Stimulated activated CD4-positive, alpha-beta T cell treated with anti-CD3 and anti-CD28 coated beads, Interleukin-1b, Interleukin-23, amount 100 ng/mL, for 24 hours (primary cell): Measurements from ENCODE around the gene DHRS3.

Experiments used
- DNase-seq, 4 experiments: peaks; one replicate each; pipeline ENCODE4 v3.0.0-alpha.2; 2020; ENCODE audit warnings: low read depth in 4 of 4, low spot score in 1 of 4

The DHRS3 gene

DNA sequence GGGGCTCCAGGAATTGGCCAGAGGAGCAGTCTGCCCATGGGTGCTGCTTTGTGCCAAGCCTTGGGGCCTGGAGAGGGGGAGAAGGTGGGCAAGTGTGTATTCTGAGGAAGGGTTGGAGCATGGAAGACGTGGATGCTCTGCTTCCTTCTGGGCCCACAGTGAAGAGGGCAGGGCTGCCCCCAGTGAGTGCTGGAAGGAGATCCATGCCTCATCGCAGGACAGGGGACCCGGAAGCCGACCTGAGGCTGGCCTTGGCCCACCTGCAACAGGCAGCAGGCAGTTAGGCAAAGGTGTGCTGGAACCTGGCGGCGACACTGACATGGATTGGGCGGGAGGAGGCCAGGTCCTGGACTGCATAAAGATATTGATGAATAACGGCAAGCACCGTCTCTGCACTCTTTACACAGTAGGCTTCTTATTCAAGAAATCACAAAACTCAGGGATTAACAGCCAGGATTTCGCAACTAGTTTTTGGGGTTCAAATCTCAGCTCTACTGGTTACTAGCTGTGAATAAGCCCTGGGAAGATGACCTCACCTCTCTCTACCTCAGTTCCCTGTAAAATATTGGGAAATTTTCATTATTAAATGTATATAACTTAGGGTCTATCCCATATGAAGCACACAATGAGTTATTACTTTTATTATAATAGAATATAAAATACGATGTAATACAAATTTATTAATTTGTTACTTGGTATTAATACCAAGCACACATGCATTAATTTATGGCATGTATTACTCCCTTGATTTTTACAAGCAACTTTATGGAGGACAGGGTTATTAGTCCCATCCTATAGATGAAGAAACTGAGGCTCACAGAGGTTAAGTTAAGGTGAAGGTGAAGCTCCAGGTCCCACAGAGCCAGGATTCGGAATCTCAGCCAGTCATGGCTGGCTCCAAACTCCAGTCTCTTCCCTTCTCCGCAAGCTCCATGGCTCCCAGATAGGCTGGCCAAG lies 62.3 kb downstream of the DHRS3 start:
- DNase-seq: no peak

DNA sequence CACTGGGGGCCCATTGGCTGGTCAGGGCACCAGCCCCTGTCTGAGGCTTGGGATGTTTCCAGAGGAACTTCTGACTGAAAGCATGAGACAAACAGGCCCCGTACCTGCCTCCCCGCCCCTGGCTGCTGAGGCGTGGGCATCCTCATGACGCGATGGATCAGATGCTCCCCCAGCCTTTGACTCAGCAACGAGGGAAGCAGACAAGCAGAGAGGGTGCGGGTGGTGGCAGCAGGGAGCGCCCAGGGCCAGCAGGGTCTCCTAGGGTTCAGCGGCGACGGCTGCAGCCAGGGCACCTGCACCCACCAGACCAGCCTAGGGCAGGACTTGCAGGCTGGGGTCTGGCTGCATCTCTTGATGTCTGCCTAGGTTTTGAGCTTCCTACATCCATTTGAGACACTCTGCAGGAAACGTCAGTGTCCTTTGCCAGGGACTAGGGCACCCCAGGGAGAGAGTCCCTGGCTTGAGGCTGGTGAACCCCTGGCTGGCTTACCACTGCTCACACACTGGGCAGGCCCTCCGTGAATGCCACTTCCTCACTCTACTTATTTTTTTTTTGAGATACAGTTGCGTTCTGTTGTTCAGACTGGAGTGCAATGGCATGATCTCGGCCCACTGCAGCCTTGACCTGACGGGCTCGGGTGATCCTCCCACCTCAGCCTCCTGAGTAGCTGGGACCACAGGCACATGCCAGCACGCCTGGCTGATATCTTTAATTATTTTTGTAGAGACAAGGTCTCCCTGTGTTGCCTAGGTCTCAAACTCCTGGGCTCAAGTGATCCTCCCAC lies 63.3 kb downstream of the DHRS3 start:
- no peak for DNase-seq

DNA sequence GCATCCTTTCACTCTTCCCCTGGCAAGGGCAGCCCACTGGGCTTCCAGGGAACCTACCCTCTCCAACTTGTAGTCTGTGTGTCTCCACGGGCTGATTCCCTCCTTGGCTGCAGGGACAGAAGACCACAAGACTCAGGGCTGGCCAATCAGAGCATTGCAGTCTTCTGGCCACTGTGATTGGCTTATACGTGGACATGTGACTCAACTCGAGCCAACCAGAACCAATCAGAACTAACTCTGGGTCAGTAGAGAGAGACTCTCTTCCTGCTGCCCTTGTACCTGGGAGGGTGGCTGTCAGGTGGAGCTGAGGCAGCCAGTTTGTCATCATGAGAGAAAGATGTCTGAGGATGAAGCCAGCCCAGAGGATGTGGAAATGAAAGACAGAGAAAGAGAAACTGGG lies 64.0 kb downstream of the DHRS3 start:
- no peak for DNase-seq

DNA sequence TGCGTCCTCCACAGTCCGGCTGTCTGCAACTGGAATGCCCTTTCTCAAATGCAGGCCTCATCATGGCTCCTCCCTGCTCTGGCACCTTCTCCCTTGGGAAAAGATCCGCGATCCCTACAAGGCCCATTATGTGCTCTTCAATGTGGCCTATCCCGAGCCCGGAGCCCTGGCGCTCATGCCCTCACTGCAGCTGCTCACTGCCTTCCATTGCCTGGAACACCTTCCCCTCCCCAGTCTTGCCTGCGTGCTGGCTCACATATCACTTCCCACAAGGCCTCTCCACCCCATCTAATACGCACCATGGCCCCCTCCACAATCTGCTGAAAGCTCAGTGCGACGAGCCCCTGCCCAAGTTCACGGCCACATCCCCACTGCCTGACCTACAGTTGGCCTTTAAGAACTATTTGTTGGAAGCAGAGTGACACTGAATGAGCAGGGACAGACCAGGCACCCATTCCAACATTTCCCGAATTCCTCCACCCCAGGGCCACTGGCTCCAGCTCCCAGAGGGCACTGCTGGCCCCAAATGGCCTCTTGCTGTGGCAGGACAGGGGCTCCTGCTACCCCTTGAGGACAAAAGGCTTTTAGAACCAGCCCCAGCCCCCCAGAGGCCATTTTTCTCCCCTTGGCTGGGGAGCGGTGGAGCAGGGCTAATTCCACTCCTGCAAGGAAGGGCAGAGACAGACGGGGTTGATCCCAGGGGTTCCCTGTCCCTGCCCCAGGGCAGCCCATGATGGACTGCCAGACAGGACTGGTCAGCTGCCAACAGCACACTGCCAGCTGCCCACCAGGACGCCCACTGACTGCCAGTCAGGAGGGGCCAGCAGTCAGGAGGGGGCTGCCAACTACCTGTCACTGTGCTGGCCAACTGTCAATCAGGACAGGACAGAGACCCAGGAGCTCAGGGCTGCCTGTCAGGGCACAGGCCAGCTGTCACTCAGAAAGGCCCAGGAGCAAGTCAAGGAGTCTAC lies 64.8 kb downstream of the DHRS3 start:
- DNase-seq: no peak

DNA sequence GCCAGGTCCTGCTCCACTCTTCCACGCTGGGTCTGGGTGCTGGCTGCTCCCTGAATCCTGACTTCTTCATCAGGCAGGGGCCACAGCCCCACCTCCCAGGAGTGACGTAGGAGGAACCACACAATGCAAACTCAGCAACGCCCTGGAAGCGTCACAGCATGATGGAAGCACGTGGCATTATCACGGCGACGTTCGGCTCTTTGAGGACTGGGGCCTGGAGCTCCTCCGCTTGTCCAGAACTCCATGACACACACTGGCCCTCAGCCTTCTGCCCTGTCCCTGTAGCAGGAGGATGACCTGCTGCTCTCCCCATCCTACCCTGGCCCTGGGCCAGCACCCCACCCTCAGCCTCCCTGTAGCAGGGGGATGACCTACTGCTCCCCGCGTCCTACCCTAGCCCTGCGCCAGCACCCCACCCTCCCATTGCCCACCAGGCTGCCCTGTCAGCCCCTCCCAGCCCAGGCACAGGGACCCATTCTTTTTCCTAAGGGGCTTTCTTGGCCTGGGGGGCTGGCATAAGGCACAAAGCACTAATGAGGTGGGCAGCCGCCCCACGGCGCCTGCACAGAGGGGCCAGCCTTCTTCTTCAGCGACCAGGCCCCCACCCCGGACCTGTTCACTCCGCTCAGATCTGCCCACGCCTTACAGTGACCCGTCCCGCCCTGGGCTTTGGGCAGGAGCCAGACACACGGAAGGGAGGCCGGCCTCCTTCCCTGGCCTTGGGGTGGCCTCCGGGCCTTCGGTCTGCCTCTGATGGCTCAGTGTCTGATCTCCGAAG lies 65.7 kb downstream of the DHRS3 start:
- no peak for DNase-seq

DNA sequence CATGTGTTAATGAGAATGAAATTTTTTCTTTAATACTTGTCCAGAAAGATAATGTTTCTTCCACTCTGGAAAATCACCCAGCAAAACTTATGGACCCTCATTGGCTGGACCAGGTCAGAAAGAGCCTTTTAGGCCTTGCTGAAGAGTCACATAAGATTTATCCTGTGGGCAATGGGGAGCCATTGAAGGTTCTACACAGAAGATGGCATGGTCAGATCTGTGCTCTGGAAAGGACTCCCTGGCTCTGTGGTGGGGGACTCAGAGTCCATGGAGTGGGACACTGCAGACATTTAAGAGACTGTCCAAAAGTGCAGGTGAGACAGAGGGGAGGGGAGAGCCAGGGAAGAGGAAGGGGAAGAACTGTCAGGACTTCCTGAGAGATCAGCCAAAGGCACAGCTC lies 66.4 kb downstream of the DHRS3 start:
- no peak for DNase-seq

DNA sequence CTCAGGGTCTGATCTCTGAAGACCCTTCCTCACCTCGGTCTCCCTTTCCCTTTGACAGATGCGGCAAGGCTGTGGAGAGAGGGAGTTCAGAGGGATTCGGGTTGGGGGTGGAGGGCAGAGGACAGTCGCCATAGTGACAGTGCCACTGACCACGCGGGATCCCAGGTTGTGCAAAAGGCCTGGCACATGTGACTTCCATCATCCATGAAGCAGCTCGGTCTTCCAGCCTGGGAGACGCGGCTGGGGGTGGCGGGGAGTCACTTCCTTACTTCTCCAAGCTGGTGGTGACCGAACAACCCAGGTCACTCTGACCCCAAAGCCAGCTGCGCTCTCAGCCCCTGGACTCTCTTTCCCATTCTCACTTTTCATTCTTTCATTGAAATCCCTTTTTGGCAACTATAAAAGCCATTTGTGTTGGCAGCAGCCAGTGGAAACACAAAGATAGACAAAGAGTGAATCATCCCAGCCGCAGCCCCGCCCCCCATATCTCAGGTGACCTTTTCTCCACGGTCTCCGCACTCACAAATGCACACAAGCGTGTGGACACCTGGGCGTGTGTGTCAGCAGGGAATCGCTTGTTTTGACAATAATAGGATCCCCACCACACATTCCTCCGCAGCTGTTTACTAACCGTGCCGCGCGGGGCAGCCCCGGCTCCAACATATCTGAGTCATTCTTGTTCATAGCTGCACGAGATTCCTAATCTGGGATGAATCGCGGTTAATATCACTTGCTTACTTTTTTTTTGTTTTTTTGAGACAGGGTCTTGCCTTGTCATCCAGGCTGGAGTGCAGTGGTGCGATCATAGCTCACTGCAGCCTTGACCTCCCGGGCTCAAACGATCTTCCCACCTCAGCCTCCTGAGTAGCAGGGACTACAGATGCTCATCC lies 68.3 kb downstream of the DHRS3 start:
- peak in 1 of 4 experiments; percentile 15 for DNase-seq

DNA sequence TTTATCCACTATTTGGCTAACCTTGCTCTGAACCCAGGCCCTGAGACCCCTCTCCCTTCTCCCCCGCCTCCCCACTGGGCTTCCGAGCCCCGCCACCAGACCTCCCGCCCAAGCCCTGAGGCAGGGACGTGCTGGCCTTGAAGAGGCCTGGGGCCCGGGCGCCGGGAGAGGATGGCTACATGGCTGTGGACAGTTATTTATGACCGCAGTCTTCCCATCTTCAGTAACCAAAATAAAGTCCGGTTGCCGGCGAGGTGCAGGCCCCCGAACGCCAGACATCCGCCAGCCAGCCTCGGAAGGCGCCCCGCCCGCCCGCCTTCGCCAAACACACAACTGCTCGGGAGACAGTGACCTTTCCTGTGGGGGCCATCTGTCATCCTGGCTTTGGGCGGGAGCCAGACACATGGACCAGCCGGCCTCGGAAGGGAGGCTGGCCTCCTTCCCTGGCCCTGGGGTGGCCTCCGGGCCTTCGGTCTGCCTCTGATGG lies 69.0 kb downstream of the DHRS3 start:
- no peak for DNase-seq

DNA sequence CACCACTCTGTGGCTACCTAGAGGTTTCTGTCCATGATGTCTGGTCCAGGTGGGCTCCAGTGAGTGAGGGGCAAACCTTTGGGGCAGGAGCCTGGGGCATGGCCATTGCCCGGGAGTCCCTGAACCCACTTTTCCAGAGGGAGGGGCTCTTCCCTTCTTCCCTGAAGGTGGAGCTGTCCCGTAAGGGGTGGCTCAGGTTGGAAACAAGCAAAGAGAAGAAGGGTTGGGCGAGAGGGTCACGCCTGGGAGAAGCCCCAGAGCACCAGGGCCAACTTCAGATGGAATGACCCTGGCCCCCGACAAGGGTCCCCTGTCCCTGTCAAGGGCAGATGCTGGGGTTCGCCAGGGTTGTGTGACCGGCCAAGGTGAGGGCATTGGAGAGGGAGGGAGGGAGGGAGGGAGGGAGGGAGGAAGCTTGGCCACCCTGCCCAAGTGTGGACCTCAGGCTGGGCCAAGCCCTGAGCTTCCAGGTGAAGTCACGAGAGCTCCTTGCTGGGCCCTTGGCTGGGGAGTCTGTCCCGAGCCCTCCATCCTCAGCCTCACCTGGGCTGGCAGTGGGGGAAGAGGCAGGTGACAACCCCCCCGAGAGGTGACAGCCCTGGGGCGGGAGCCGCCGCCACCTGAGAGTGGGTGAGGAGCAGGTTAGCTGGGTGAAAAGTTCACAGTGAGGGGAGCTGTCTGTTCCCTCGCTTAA lies 69.6 kb downstream of the DHRS3 start:
- DNase-seq: no peak

DNA sequence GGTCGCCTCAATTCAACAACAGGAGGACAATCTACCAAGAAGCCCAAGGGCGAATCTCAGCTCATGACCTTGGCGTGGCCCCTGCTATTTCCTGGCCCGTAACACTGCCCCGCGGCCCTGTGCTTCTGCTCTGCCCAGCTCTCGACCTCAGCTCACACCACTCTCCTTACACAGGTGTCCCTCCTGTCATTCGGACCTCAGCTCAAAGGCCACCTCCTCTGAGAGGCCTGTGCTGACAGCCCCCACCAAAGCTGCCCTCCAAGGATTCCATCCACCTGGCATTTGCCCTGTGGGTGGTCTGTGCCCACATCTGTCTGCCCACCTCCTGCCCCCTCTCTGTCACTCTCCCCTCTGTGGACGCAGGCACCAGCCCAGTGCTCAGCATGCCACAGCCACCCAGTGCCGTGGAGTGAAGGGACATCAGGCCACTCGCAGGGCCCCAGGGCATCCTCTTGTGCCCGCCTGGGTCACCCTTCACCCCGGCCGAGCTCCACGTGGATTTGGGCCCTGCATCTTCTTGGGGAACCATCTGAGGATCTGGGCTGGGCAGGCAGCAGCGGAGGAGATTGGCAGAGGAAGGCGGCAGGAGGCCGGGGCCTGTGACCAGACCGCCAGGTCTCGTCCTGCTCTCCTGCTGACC lies 70.3 kb downstream of the DHRS3 start:
- no peak for DNase-seq

DNA sequence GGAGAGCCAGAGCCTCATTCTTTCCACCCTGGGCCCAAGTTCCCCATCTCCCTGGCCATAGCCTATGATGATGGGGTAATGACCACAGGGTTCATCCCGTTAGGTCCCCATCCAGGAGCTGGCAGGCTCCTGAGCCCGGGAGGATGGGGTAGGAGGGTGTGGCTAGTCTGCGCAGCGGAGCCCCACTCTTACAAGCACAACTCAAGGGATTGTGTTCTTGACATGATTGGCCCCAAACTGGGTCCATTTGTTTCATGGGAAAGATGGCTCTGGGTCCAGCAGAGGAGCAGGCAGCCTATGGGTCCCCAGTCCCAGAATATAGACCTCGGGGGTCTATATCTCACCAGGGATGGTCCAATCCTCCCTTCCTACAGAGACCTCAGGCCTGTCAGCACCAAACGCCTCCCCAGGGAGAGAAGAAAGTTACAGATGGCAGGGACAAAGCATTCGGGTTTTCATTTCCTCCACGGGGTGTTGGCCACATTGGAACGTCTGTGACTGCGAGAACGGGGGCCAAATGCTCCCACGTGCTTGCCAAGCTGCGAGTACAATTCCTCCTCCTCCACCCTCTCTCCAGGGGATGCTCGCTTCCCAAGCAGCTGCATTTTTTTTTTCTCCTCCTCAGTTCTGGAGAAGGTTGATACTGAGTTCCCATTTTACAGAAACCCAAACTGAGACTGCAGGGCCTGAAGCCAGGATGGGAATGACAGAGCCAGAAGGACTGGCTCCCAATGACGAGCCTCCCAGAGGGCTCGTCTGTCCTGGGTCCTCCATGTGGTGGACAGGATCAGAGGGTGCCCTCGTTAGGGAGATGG lies 71.0 kb downstream of the DHRS3 start:
- DNase-seq: no peak

DNA sequence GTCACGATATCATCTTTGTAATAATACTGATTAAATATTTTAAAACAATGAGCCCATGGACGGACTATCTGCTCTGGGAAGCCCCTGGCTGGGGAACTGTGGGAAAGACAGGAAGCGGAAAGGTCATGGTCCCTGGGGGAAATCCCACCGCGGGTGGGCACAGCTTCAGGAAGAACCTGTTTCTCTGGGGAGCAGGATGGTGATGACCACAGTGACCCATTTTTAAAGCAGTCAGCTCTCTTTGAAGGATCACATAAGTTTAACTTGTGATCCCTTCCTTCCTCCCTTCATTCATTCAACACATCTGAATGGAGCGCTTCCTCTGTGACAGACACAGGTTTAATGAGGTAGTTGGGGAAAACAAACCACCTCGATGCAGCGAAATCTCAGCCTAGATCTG lies 73.0 kb downstream of the DHRS3 start:
- DNase-seq: no peak

DNA sequence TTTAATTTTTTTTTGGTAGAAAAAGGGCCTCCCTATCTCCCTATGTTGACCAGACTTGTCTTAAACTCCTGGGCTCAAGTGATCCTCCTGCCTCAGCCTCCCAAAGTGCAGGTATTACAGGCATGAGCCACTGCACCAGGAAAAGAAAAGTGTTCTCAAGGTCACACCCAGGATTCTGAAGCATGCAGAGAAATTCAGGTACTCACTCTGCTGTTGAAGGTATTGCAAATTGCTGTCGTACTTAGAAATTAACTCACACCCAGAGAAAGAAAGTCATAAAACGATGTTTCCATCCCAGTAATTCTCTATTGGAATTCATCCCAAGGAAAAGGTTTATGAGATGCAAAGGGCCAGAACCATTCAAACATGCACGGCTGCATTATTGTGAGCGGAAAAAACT lies 73.7 kb downstream of the DHRS3 start:
- no peak for DNase-seq

DNA sequence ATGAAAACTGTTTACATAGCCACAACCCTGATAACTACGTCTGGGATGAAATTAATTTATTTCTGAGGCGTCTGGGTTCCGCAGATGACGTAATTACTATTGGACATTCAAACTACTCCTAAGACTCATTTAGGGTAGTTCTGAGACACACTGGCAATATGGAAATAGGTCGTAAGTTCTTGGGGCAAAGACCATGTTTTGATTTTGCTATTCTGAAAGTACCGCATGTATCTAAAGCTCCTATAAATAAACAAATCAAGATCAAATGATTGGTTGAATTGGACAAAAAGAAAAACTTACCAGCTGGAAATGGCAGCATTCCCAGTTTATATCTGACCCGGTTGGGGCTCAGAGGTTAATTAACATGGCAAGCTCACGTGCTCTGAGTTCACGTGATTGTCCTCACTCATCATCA lies 74.3 kb downstream of the DHRS3 start:
- no peak for DNase-seq

DNA sequence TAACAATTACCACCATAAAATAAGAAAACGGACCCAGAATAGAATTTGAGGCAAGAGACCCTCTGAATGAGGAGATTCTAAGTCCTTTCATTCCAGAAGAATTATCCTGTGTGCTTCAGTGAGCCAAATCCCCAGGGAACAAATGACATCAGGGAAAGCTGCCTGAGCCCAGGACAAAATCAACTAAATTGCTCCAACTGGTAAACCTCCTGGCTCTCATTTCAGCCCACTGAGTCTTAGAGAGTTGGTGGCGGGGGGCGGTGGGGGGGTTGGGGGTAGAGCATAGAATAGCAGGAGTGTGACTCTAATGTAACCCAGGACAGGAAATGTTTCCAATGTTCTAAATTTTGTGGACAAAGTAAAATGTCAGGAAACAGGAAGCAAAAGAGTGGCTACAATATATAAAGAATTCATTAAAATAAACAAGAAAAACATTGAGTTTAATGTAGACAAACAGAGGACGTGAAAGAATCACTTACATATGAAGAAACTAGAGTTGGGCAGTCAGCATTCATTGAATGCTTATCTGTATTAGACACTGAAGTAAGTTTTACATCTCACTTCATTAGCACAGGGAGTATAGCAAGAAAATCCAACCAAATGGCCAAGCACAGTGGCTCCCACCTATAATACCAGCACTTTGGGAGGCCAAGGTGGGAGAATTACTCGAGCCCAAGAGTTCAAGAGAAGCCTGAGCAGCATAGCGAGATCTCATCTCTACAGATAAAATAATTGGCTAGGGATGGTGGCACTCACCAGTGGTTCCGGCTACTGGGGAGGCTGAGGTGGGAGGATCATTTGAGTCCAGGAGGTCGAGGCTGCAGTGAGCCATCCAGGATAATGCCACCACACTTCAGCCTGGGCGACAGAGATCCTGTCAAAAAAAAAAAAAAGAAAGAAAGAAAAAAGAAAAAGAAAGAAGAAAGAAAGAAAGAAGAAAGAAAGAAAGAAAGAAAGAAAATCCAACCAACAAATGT lies 75.1 kb downstream of the DHRS3 start:
- DNase-seq: no peak

DNA sequence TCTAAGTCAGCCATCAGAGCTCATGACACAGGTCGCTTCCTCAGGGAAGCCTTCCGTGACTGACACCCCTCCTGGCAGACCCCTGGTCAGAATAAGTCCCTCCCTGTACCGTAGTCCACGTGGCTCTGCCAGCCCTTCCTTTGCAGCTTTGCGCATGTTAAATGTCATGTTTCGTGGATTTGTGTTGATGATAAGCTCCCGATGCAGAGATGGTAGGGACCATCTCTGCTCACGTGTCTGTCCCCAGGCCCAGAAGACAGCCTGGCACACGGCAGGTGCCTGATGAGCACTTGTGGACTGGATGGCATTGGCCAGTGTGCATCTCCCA lies 75.9 kb downstream of the DHRS3 start:
- DNase-seq: no peak
